T-cell (primary cell): Measurements from ENCODE around the gene SULT1A2. TPM values are rescaled to one million over a fixed set of nuclear protein-coding genes. Genes with fewer than 3 reads are reported as not detected.

Experiments used
- ATAC-seq, 4 experiments: fragments of 200-7000 bp in 3 of 4; fragments of 150-1000 bp in 1 of 4; cut with Tn5 transposase; replicated peaks in 1 of 4; 1 replicate in 3 of 4; 2 replicates in 1 of 4; pipeline ENCODE4 v1.10.0; 2021; ENCODE audit warnings: moderate library complexity in 3 of 4, mild to moderate bottlenecking in 2 of 4, moderate number of reproducible peaks in 1 of 4
- CTCF ChIA-PET, 2 donors: fragments of 300-600 bp; sonication (Branson Sonifier 250); formaldehyde crosslinking; loops; one replicate each; lab custom pipeline; 2022; ENCODE audit warnings: antibody characterized with exemption in 2 of 2; lab: Charles Lee
- POLR2A ChIA-PET, 2 donors: fragments of 300-600 bp; sonication (Branson Sonifier 250); formaldehyde crosslinking; loops; one replicate each; lab custom pipeline; 2022; ENCODE audit warnings: antibody characterized with exemption in 2 of 2; lab: Charles Lee
- DNase-seq, 35 experiments: peaks; one replicate each; pipeline versions ENCODE4 v3.0.0 to v3.0.0-alpha.2; 2013 to 2023
- H3K27ac ChIP-seq: one replicate; pipeline ENCODE4 v1.5.1; 2013; ENCODE audit warnings: low read length
- H3K27me3 ChIP-seq, 2 experiments: replicated peaks in 1 of 2; 1 replicate in 1 of 2; 2 replicates in 1 of 2; pipeline versions ENCODE4 v1.6.1 to v1.7.0; 2013; ENCODE audit warnings: low read length in 1 of 2, mixed read lengths in 1 of 2; ENCODE audit not compliant: control insufficient read depth in 2 of 2, insufficient read depth in 2 of 2; ENCODE audit errors: extremely low read depth in 1 of 2
- H3K36me3 ChIP-seq, 2 donors: 1 replicate in 1 of 2; 2 replicates in 1 of 2; pipeline versions ENCODE4 v1.6.1 to v1.7.0; 2013; ENCODE audit warnings: low read length in 1 of 2; ENCODE audit not compliant: control insufficient read depth in 2 of 2, insufficient read depth in 1 of 2; ENCODE audit errors: extremely low read depth in 1 of 2
- H3K4me1 ChIP-seq, 2 experiments: 1 replicate in 1 of 2; 2 replicates in 1 of 2; pipeline versions ENCODE4 v1.6.1 to v1.7.0; 2013; ENCODE audit warnings: low read length in 2 of 2, mixed read lengths in 1 of 2; ENCODE audit not compliant: insufficient read depth in 2 of 2, control insufficient read depth in 1 of 2; ENCODE audit errors: extremely low read depth in 1 of 2
- H3K4me3 ChIP-seq, 2 donors: 1 replicate in 1 of 2; 2 replicates in 1 of 2; pipeline versions ENCODE4 v1.5.1 to v1.7.0; 2013; ENCODE audit warnings: mild to moderate bottlenecking in 2 of 2, low read length in 1 of 2, moderate library complexity in 1 of 2; ENCODE audit not compliant: control insufficient read depth in 1 of 2; ENCODE audit errors: extremely low read depth in 1 of 2
- H3K9me3 ChIP-seq: 2 replicates; pipeline ENCODE4 v1.7.0; 2013
- H3K27ac Mint-ChIP-seq, 2 donors: one replicate each; pipeline ENCODE4 v1.8.0; 2020 to 2021; ENCODE audit warnings: mild to moderate bottlenecking in 2 of 2, mixed read lengths in 2 of 2
- H3K27me3 Mint-ChIP-seq, 2 donors: one replicate each; pipeline ENCODE4 v1.8.0; 2021 to 2022; ENCODE audit warnings: mixed read lengths in 2 of 2
- H3K36me3 Mint-ChIP-seq: one replicate; pipeline ENCODE4 v1.8.0; 2021; ENCODE audit warnings: mixed read lengths
- H3K4me1 Mint-ChIP-seq, 3 donors: one replicate each; pipeline ENCODE4 v1.8.0; 2020 to 2022; ENCODE audit warnings: mixed read lengths in 3 of 3, mild to moderate bottlenecking in 1 of 3
- H3K4me3 Mint-ChIP-seq, 3 donors: one replicate each; pipeline ENCODE4 v1.8.0; 2020 to 2022; ENCODE audit warnings: mild to moderate bottlenecking in 3 of 3, mixed read lengths in 3 of 3, moderate library complexity in 3 of 3
- H3K9me3 Mint-ChIP-seq, 3 donors: one replicate each; pipeline ENCODE4 v1.8.0; 2020 to 2022; ENCODE audit warnings: mixed read lengths in 3 of 3
- WGBS: methylation state at CpG from one replicate; pipeline ENCODE4 v1.1.5; 2013; ENCODE audit warnings: missing lambda C conversion rate; ENCODE audit not compliant: insufficient coverage; 5-methylcytosine and 5-hydroxymethylcytosine counted together
- total RNA-seq, 35 experiments: library from RNA in 6 of 35; stranded (reverse) in 6 of 35; fragments of 120-200 nt in 1 of 35; gene quantifications; one replicate each; pipeline versions ENCODE4 v1.2.1 to v1.2.4 and lab custom pipeline; 2013 to 2026

SULT1A2 gene
- total RNA-seq, 5 donors from 2014 or later (not counting 1 experiment from before 2014, with no cell fraction given), result 0.30 to 0.62 (median 0.53) TPM; not detected in 2

GRCh38 chr16:28543072-28543471, 53.8 kb downstream of the SULT1A2 start:
- CTCF ChIA-PET, result interaction anchor here in 1 of 2 donors (0.6 kb wide), 2 partner anchors 34 to 59 kb away, joined by 4 to 6 read pairs; no protein-coding TSS in a partner anchor
- POLR2A ChIA-PET, result no interaction called here
- ATAC-seq, result peak in 1 of 4 experiments; percentile 16

GRCh38 chr16:28542646-28543045, 54.2 kb downstream of the SULT1A2 start:
- H3K27ac Mint-ChIP-seq, result no peak overlapping the region
- no peak for ATAC-seq
- H3K9me3 Mint-ChIP-seq, result no peaks in the 10 kb centered on the region
- no peak overlapping the region for H3K27ac ChIP-seq
- H3K36me3 Mint-ChIP-seq, result no peaks in the 10 kb centered on the region
- CTCF ChIA-PET, result interaction anchor here in 1 of 2 donors (0.6 kb wide), 1 partner anchor 34 kb away, joined by 6 read pairs; no protein-coding TSS in a partner anchor
- H3K36me3 ChIP-seq, result no peaks in the 10 kb centered on the region
- H3K4me3 ChIP-seq, result no peak overlapping the region
- H3K4me1 Mint-ChIP-seq, result peaks cover 15 to 26% (median 15%) of the 10 kb centered on the region in 3 donors
- no peaks in the 10 kb centered on the region for H3K27me3 ChIP-seq
- H3K9me3 ChIP-seq, result no peaks in the 10 kb centered on the region
- 89% methylated on average over 3 of the region's 7 CpGs for WGBS
- DNase-seq, result no peak
- H3K27me3 Mint-ChIP-seq, result no peaks in the 10 kb centered on the region
- no peak overlapping the region for H3K4me3 Mint-ChIP-seq
- peaks cover 3% of the 10 kb centered on the region in 2 experiments for H3K4me1 ChIP-seq
- POLR2A ChIA-PET, result no interaction called here

More at GRCh38 chr16:28543072-28543471, 53.8 kb downstream of the SULT1A2 start:
- Mint-ChIP-seq H3K27me3 (no peaks in the 10 kb centered on the region), H3K9me3 (no peaks in the 10 kb centered on the region), H3K4me1 (peaks cover 11 to 21% (median 12%) of the 10 kb centered on the region in 3 donors), H3K36me3 (no peaks in the 10 kb centered on the region), H3K4me3 (no peak overlapping the region), H3K27ac (no peak overlapping the region)
- Histone ChIP-seq H3K4me1 (peaks cover 1 to 3% of the 10 kb centered on the region in 2 experiments), H3K27me3 (no peaks in the 10 kb centered on the region), H3K36me3 (no peaks in the 10 kb centered on the region), H3K9me3 (no peaks in the 10 kb centered on the region), H3K27ac (no peak overlapping the region), H3K4me3 (no peak overlapping the region)
- peak in 1 of 35 experiments; percentile 13 for DNase-seq
- 27% methylated on average over 1 of the region's 7 CpGs for WGBS

Other genes starting within 250 kb of the SULT1A2 start
- 1 to 10 TPM in 3 of 5 donors, under 1 TPM in 2; 0.70 to 4.6 (median 3.2) TPM for gene NPIPB6, start 233.5 kb downstream of the SULT1A2 start, total RNA-seq
- gene EIF3CL, start 193.2 kb downstream of the SULT1A2 start, total RNA-seq, result 10 to 100 TPM in 4 of 5 donors, 1 to 10 TPM in 1; 9.2 to 63.5 (median 42.2) TPM
- gene NPIPB7, start 124.7 kb downstream of the SULT1A2 start, total RNA-seq, result under 1 TPM; 0.25 to 0.88 (median 0.39) TPM
- 10 to 100 TPM; 48.4 to 68.6 (median 61.1) TPM for gene CLN3, start 105.0 kb downstream of the SULT1A2 start, total RNA-seq
- gene APOBR, start 102.4 kb downstream of the SULT1A2 start, total RNA-seq, result 10 to 100 TPM in 3 of 5 donors, 1 to 10 TPM in 2; 6.4 to 16.9 (median 10.3) TPM
- gene IL27, start 90.2 kb downstream of the SULT1A2 start, total RNA-seq, result not detected
- under 1 TPM in 3 of 5 donors, not detected in 2; 0.70 to 0.99 (median 0.98) TPM for gene NUPR1, start 58.1 kb downstream of the SULT1A2 start, total RNA-seq
- gene SGF29, start 43.1 kb downstream of the SULT1A2 start, total RNA-seq, result 10 to 100 TPM; 52.6 to 79.3 (median 74.6) TPM
- 10 to 100 TPM; 13.3 to 19.0 (median 15.8) TPM for gene SULT1A1, start 13.0 kb upstream of the SULT1A2 start, total RNA-seq
- gene NPIPB8, start 41.0 kb upstream of the SULT1A2 start, total RNA-seq, result 1 to 10 TPM in 2 of 5 donors, under 1 TPM in 1, not detected in 2; 0.76 to 3.7 (median 2.1) TPM
- gene EIF3C, start 114.4 kb upstream of the SULT1A2 start, total RNA-seq, result 100 to 1,000 TPM; 196 to 414 (median 337) TPM
- 1 to 10 TPM; 3.8 to 6.6 (median 4.5) TPM for gene NPIPB9, start 154.7 kb upstream of the SULT1A2 start, total RNA-seq
- 100 to 1,000 TPM; 273 to 345 (median 281) TPM for gene ATXN2L, start 225.9 kb upstream of the SULT1A2 start, total RNA-seq
- gene TUFM, start 249.3 kb upstream of the SULT1A2 start, total RNA-seq, result 100 to 1,000 TPM in 4 of 5 donors, 10 to 100 TPM in 1; 90.2 to 131 (median 105) TPM